AML-193 (cell line): Measurements from ENCODE around the gene ARHGEF4.

Source experiments
- DNase-seq, 2 experiments: peaks; one replicate each; lab custom pipeline; 2025; lab: John Stamatoyannopoulos, UW

The ARHGEF4 gene

DNA sequence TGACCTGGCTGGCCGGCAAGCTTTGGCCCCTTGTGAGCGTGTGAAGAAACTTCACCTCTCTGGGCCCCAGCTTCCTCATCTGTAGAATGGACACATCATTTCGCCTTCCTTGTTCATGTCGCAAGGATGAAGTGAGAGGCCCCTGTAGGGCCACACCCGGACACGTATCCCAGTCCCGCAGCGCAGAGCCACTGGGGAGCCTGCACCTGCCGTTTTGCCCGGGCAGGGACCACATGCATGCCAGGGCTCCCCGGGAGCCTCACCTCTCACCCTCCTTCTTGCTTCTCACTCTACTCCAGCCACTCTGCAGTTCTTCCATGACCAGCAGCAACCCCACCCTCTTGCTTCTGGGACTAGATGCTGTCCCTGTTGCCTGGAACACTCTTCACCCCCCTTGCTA lies 179.1 kb downstream of the ARHGEF4 start:
- no peak for DNase-seq

DNA sequence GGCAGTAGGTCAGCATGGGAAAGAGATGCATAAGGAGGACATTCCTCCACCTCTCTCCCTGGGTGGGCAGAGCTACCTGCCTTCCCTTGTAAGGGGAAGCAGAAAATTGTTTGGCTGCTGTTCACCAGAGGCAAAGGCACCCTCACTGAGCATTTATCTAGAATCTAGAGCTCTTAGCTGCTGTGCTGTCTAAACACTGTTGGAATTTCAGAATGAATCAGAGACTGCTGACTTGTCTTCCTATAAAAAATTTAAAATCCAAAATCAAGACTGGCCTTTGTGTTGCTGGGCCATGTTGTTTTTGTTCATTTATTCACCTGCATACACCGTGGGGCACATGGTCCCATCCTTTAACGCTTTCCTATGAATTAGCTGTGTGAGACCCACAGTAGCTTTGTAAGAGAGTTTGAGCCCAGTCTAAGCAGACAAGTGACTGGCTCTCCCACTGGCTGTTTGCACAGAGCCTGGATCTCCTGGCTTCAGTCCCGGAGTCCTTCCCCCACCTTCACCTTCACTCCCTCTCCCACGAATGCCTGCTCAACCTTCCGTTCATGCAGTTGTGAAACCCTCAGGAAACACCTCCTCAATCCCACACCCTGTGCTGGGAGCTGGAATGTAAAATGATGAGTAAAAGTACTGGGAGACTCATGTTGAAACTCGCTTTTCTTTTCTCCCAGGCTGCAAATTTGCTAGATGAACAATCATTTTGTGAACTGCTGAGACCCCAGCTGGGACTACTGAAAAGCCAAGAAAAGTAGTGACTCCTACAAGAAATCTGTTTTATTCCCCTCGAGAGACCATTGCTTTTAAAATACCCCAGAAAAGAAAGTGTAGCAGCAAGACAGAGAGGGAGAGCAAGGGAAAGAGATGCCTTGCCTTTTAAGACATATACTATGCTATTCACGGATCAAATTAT lies 180.4 kb downstream of the ARHGEF4 start:
- no peak for DNase-seq

DNA sequence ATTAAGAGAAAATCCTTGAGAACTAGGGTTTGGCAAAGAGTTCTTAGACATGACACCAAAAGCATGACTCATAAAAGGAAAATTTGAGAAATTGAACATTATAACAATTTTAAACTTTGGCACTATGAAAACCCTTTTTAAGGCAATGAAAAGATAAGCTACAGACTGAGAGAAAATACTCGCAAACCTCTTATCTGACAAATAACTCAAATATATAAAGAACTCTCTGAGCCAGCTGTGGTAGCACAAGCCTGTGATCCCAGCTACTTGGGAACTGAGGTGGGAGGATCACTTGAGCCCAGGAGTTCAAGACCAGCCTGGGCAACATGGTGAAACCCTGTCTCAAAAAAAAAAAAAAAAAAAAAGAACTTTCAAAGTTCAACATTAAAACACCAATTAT lies 186.0 kb downstream of the ARHGEF4 start:
- no peak for DNase-seq

DNA sequence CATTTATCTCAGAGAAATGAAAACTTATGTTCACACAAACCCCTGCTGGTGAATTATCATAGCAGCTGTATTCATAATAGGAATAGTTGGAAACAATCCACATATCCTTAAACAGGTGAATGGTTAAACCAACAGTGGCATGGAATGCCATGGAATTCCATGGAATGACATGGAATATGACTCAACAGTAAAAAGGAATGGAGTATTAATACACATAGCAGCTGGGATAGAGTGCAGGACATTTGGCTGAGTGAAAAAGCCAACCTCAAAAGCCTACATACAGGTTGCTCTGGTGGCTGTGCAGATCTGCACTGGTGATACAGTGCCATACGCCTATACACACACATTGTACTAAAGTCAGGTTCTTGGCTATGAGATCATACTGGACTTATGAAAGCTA lies 187.0 kb downstream of the ARHGEF4 start:
- DNase-seq, result no peak

DNA sequence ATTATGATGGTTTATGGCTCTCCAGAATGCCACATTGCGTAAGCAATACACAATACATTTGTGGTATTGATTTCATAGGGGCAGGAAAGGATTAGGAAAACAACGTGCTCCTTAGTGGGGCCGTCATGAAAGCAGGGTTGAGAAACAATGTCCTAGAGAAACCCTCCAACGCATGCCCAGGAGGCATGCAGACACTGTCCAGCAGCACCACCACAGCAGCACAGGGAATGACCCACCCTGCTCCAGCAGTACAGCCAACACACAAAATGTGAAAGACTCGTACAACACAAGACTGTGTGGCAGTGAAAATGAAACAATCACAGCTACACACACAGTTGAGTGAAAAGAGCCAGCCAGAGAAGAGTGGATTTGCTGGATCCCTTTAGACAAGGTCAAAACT lies 190.2 kb downstream of the ARHGEF4 start:
- no peak for DNase-seq

DNA sequence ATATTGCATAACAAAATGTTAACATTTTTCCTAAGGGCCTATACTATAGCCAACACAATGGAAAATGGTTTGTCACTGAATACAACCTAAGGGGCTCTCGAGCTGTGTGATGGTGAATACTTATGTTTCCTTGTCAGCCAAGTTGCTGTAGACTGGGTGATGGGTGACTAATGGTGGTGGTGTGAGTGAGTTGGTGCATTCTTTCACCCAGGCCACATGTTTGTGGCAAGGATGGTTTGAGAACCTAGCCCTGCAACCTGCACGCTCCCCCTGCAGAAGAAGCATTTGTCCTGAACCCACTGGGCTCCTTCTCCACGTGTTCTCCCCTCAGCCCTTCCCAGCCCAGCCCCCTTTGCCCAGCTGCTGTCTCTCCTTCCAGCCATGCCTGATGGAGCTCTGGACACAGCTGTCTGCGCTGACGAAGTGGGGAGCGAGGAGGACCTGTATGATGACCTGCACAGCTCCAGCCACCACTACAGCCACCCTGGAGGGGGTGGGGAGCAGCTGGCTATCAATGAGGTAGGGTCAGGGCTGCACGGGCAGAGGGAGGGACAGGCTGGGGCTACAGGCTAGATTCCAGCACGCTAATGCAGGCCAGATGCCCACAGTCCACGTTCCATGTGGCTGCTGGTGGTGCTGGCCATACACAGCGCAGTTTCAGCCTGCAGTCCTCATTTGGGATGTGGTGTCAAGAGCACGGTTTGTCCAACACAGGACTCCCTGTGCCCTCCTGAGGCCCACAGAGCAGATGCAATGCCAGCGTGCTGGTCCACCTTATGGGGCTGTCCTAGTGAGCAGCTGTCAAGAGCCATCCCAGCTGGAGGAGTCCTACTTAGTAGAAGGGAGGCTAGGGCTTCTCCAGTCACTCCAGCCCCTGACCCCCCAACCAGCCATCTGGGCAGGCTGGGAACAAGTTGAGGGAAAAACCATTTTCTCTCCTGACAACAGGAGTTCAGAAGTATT lies 191.1 kb downstream of the ARHGEF4 start:
- DNase-seq, result no peak

DNA sequence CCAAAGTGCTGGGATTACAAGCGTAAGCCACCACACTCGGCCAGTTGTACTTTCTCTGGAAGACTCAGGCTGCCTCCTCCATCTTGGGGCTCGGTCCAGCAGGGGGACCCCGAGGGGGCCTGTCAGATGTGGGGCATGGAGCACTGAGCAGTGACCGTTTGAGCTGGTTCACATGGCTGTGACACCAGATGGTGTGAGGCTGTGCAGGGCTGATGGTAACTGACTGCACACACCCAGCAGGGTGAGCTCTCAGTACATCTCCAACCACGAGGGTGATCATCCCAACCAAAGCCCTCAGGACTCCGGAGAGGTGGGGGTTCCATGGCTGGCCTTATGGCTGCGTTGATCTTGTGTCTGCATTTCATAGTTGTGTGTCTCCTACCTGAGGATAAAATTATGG lies 193.1 kb downstream of the ARHGEF4 start:
- no peak for DNase-seq

DNA sequence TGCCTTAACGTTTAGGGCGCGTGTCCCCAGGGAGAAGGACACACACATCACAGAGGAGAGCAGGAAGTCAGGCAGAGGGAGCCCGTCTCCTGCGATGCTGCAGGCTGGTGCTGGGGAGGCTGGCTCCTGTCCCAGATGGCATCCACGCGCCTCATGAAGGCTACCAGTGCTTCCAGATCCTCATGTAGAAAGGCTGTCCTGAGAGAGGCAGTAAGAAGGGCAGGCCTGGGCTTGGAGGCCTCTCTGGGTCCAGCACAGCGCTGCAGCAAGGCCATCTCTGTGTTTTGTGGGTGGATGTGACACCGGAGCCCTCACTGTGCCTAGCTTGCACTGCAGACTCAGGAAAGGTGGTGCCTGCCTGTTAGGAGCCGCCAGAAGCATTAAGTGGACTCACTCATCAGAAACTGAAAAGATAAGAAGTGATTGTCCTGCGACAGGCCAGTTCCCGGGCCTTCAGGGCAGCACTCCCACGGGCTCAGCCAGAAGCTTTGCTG lies 193.8 kb downstream of the ARHGEF4 start:
- DNase-seq, result no peak

DNA sequence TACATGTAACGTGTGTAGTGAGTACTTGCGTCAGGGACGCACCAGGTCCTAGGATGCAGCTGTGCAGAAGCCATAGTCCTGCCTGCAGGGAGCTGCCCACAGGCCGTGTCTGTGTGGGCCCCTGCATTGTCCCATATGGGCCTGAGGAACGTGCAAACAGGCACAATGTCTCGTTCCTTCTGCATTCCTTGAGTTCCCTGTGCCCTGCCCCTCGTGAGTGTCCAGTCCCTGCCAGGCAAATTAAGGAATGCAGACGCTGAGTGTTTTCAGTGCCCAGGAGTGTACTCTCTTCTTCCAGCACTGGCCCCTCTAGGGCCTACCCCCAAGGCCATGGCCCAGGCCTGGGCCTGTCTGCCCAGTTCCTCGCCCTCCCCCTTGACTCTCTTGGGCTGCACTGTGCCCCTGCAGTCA lies 194.7 kb downstream of the ARHGEF4 start:
- no peak for DNase-seq

DNA sequence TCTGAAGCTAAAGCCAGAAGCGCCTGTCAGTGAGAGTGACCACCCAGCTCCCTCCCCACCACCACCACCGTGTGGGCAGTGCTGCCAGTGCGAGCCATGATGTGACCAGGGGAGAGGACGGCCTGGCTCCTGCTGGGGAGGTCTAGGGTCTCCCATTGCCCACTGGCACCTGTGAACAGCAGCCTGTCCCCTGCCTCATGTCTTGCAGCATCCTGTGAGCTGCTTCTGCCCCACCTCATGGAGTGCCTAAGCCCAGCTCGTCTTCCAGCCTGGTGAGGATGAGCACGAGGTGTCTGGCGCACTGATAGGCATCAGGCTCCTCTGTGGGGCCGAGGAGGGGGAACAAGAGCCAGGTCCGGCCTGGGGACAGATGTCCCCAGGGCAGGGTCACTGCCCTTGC lies 195.2 kb downstream of the ARHGEF4 start:
- no peak for DNase-seq

DNA sequence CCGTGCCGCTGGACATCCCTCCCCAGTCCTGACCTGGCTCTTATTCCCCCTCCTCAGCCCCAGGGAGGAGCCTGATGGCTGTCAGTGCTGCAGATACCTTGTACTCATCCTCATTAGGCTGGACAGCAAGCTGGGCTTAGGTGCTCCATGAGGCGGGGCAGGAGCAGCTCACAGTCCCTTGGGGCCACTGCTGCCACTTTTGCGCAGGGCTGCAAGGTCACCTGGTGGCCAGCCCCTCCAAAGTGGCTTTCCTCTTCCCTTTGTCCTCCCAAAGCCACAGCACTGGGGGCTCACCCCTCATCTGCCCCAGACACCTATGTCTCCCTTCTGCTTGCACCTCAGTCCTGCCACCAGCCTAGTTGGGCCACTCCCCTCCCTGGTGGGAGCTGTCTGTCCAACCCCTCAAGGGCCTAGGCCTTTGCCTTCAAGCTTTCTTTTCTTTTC lies 195.7 kb downstream of the ARHGEF4 start:
- DNase-seq, result no peak

DNA sequence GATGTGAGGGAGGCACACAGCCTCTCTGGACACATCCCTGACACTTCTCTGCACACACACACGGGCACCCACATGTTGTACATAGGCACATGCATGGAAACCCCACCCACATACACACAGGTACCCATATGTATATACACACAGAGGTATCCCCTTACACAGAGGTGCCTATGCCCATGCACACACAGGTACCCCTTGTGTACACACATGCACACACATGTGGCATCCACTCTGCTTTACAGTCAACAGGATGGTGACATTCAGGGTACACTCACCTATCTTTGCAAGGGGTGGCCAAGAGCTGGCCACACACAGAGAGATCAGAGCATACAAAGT lies 197.0 kb downstream of the ARHGEF4 start:
- DNase-seq, result no peak

DNA sequence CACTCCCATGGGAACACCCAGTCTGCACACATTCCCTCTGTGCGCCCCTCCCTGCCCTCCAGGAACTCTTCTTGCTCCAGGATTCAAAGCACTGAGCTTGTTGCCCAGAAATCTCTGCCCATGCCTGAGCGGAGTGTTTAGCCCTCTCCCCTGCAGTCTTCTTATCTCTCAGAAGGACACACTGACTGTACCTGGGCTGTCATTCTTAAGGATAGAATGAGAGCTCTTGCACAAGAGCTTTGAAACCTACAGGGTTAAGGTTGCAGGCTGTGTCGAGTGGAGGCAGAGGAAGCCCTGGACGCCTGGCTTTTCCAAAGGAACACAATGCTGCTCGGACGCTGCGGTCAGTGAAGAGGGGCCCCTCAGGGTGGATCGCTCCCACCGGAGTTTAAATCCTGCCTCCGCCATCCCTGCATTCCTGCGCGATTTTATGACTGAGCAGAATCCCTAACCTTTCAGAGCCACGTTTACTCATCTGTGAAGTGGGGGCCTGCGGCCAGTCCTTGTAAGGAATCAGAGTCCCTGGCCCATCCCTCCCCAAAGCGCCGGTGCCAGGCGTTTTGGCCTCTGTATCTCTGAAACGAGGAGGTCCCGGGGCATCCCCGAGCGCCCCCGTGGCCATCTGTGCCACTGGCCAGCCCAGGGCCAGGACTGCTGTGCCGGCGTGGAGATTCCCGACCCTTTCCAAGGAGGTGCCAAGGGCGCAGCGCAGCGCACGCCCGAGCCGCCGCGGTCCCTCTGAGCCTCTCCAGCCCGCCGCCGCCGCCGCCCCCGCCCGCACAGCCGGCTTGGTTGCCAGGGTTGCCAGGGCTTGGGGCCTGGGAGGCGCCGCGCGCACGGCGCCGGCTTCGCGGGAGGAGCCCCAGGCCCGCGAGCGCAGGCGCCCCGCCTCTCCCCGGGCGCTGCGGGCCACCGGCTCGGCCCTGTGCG lies 197.7 kb downstream of the ARHGEF4 start:
- DNase-seq, result no peak

DNA sequence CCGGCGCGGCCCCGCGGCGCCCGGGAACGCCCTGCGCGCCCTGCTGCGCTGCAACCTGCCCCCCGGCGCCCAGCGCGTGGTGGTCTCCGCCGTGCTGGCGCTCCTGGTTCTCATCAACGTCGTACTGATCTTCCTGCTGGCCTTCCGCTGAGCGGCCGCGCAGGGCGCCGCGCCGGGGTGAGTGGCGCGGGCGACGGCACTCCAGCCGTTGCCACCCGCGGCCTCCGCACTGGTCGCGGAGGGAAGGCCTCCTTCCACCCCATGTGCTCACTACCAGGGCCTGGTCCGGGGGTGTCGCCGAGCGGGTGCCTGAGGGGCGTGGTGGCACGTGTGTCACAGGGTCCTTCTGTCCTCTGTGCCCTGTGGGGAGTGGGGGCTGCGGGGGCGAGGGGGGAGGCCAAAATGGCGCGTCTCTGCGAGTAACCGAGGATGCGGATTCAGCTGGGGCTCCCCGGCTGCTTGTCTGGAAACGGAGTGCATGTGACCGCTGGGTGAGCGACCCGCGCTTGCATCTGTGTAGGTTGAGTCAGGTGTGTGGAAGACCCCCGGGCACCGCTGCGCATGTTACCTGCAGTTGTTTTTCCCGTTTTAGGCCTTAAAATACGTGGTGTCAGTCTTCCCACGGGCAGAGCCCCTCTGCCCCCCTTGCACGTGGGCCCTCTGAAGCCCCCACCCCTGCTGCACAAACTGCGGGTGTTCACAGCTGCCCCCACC lies 198.6 kb downstream of the ARHGEF4 start:
- no peak for DNase-seq

DNA sequence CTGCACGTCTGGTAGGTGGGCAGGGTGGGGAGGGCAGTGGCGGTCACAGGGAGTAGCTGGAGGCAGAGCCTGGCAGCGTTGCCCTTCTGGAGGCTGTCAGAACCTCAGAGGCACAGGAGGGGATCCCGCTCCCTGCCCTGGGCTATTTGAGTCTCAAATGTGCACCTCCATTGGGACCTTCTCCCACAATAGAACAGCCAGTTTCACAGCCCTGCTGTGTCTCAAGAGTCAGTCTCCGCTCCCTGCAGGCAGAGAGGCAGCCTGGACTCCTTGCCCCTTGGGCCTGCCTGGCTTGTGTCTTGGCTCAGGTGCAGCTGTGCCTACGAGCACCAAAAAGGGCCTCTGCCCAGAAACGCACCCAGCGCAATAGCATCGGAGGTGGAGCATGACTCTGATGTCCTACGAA lies 199.1 kb downstream of the ARHGEF4 start:
- DNase-seq, result no peak

DNA sequence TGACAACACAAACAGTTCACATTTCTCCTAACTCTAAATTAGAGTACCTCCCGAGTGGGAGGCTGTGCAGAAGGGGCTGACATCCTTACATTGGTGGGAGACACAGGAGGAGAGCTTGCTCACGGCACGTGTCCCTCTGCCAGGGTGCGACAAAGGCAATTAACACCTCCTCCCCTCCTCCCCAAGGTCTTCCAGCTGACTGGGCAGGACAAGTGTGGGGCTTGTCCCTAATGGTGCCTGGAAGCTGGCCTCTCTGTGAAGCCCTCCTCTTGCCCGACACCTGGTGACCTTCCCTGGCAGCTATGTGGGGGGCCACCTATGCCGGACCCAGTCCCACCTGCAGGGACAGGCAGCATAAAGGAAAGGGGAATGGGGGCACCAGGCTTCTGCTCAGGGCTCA lies 199.6 kb downstream of the ARHGEF4 start:
- DNase-seq, result no peak

DNA sequence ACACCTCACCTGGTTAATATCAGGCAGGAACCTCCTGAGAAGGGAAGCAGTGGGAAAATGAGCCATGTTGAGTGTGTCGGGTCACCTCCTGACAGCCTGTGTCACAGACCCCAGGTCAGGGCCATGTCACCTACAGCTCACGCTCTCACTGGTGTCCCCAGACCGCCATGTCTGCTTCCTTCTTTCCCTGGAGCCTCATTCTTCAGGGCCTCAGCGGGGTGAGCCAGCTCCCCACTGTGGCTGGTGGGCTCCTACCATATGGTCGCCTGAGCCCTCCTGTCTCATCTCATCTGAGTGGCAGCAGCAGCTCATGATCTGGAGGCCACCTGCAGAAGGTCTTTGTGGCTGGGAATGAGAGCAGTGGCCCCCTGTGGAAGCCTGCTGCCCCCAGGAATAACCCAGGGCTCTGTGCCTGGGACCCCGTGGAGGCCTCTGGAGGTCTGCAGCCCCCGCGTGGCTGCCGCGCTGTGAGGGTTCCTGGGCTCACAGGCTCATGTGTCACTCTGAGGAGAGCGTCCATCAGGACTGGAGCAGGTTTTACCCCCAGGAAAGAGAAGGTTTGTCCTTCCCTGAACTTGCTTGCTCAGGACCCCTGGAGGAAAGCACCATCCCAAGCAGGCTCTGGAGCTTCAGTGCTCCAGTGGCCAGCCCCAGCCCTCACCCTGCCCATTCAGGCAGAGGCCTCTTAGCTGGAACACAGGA lies 200.1 kb downstream of the ARHGEF4 start:
- no peak for DNase-seq

DNA sequence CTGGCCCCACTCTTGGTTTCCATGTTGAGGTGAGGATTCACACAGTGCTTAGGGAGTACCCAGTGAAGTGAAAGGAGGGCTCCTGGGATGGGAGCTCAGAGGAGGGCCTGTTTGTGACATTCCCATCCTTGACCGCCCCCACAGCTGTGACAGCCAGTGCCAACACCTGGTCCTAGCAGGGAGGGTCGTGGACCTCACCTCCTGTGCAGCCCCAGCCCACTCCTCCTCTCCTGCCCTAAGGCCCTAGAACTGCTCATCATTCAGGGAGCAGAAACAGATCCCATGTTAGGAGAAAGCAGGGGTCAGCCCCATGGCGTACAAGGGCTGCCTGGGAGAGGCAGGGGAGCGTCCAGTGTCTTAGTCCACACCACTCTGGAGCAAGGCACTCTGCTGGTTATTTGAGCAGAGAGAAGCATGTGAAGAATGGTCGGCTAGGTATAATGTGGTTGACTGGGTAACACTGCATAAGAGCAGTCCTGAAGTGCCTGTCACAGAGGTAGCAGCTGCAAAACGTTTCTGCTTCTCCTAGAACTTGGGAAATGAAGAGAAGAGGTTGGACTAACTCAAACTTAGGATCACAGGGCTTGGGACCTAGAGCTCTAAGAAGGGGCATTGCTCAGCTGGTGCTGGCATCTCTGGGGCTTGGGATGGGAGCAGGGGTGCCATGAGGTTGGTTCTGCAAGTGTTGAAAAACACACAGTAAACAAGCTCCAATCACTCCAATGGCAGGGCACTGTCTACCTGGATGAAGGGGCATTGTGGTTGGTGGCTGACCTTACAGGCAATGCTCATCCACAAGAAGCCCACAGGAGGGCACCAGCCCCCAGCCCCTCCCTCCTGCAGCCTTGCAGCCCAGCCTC lies 200.9 kb downstream of the ARHGEF4 start:
- no peak for DNase-seq
